ENCODE results near the gene DLG4. TPM values are rescaled to one million over a fixed set of nuclear protein-coding genes. Genes with fewer than 3 reads are reported as not detected.

The DLG4 gene
- total and polyA plus RNA-seq, 3 donors from 2014 or later = 26.3 to 49.8 (median 45.9) TPM

GRCh38 chr17:7146115-7146514, 73.5 kb downstream of the DLG4 start:
- Histone ChIP-seq H3K4me3 (no peak overlapping the region), H3K36me3 (ENCODE audit: low read depth, missing control alignments) (no peaks in the 10 kb centered on the region), H3K27me3 (no peaks in the 10 kb centered on the region), H3K9me3 (no peaks in the 10 kb centered on the region), H3K27ac (no peak overlapping the region), H3K4me1 (no peaks in the 10 kb centered on the region)
- TF ChIP-seq CTCF (IDR thresholded peaks at IDR 0.05) = no peak
- 56 to 60% methylated on average over 6 of the region's 6 CpGs for WGBS, 2 donors
- no peak for DNase-seq
- intact Hi-C loops (cut with DNase I; ENCODE audit: low total_unique reads) = no loop called here

- H3K9me3 ChIP-seq = no peaks in the 10 kb centered on the region
- intact Hi-C loops (cut with DNase I; ENCODE audit: low total_unique reads) = no loop called here
- 81 to 85% methylated on average over 11 of the region's 11 CpGs for WGBS, 2 donors
- no peak overlapping the region for H3K4me3 ChIP-seq
- no peak overlapping the region for H3K27ac ChIP-seq
- no peaks in the 10 kb centered on the region for H3K36me3 ChIP-seq (ENCODE audit: low read depth, missing control alignments)
- H3K4me1 ChIP-seq = no peaks in the 10 kb centered on the region
- H3K27me3 ChIP-seq = no peaks in the 10 kb centered on the region
- no peak for DNase-seq
- TF ChIP-seq CTCF (IDR thresholded peaks at IDR 0.05) (no peak), POLR2A (IDR thresholded peaks at IDR 0.05) (no peak)
These were observed 75.4 kb downstream of the DLG4 start for GRCh38 chr17:7144213-7144612.

- intact Hi-C loops (cut with DNase I; ENCODE audit: low total_unique reads) = no loop called here
- no peaks in the 10 kb centered on the region for H3K36me3 ChIP-seq (ENCODE audit: low read depth, missing control alignments)
- no peak overlapping the region for H3K4me3 ChIP-seq
- no peaks in the 10 kb centered on the region for H3K27me3 ChIP-seq
- TF ChIP-seq POLR2A (IDR thresholded peaks at IDR 0.05) (no peak), CTCF (IDR thresholded peaks at IDR 0.05) (no peak)
- no peak for DNase-seq
- no peaks in the 10 kb centered on the region for H3K9me3 ChIP-seq
- H3K4me1 ChIP-seq = no peaks in the 10 kb centered on the region
- WGBS, 2 donors = 79 to 86% methylated on average over 10 of the region's 10 CpGs
- H3K27ac ChIP-seq = no peak overlapping the region
These were observed 77.8 kb downstream of the DLG4 start for GRCh38 chr17:7141824-7142223.

- no peaks in the 10 kb centered on the region for H3K4me1 ChIP-seq
- H3K27me3 ChIP-seq = no peaks in the 10 kb centered on the region
- no peaks in the 10 kb centered on the region for H3K36me3 ChIP-seq (ENCODE audit: low read depth, missing control alignments)
- no peaks in the 10 kb centered on the region for H3K9me3 ChIP-seq
- no peak overlapping the region for H3K4me3 ChIP-seq
- DNase-seq = no peak
- intact Hi-C loops (cut with DNase I; ENCODE audit: low total_unique reads) = no loop called here
- TF ChIP-seq CTCF (IDR thresholded peaks at IDR 0.05) (no peak), POLR2A (IDR thresholded peaks at IDR 0.05) (no peak)
- no peak overlapping the region for H3K27ac ChIP-seq
- 74 to 78% methylated on average over 10 of the region's 10 CpGs for WGBS, 2 donors
These were observed 80.2 kb downstream of the DLG4 start for GRCh38 chr17:7139400-7139799.

- Histone ChIP-seq H3K36me3 (ENCODE audit: low read depth, missing control alignments) (no peaks in the 10 kb centered on the region), H3K4me3 (no peak overlapping the region), H3K9me3 (no peaks in the 10 kb centered on the region), H3K4me1 (no peaks in the 10 kb centered on the region), H3K27ac (no peak overlapping the region), H3K27me3 (no peaks in the 10 kb centered on the region)
- no peak for TF ChIP-seq CTCF (IDR thresholded peaks at IDR 0.05)
- TF ChIP-seq POLR2A (IDR thresholded peaks at IDR 0.05) = no peak
- DNase-seq = no peak
- WGBS, 2 donors = 74 to 75% methylated on average over 7 of the region's 7 CpGs
- intact Hi-C loops (cut with DNase I; ENCODE audit: low total_unique reads) = no loop called here
These were observed 80.7 kb downstream of the DLG4 start for GRCh38 chr17:7138800-7139381.
